ENCODE data around the gene KCNQ1.

- TF ChIP-seq CTCF (IDR thresholded peaks at IDR 0.05) (no peak), POLR2A (IDR thresholded peaks at IDR 0.05) (no peak), POLR2AphosphoS5 (IDR thresholded peaks at IDR 0.05) (no peak), EP300 (IDR thresholded peaks at IDR 0.05) (no peak)
These were observed 219.6 kb downstream of the KCNQ1 start for GRCh38 chr11:2664376-2664775.

All from sigmoid colon (tissue), 4 donors.